C4-2B (cell line): ENCODE results near the gene CTNNA2.

ENCODE experiments used
- CTCF ChIP-seq: fragments of 450-650 bp; conservative IDR thresholded peaks from 2 replicates; pipeline ENCODE4 v1.5.1; 2017; ENCODE audit warnings: mild to moderate bottlenecking
- ZFX ChIP-seq: fragments of 450-650 bp; IDR thresholded peaks from 2 replicates; pipeline ENCODE4 v1.6.1; 2017

GRCh38 chr2:80030135-80030534 is 517.3 kb downstream of the CTNNA2 start:
- TF ChIP-seq CTCF, result no peak
- no peak for TF ChIP-seq ZFX
